ENCODE data around the gene TBC1D1.
A peak's percentile ranks its signal among the peaks of the same experiment; 100 is the strongest.

Gene TBC1D1

GRCh38 chr4:37995299-37995821 is 104.5 kb downstream of the TBC1D1 start:
- DNase-seq, result no peak

GRCh38 chr4:37995981-37996775 is 105.3 kb downstream of the TBC1D1 start:
- DNase-seq, result no peak

GRCh38 chr4:37998226-37998625 is 107.3 kb downstream of the TBC1D1 start:
- peak; percentile 56 for DNase-seq

GRCh38 chr4:37999000-37999716 is 108.3 kb downstream of the TBC1D1 start:
- no peak for DNase-seq

- DNase-seq, result no peak
These were observed 109.1 kb downstream of the TBC1D1 start for GRCh38 chr4:37999965-38000364.

GRCh38 chr4:38001927-38002326 is 111.0 kb downstream of the TBC1D1 start:
- no peak for DNase-seq

- no peak for DNase-seq
These were observed 111.7 kb downstream of the TBC1D1 start for GRCh38 chr4:38002451-38003071.

GRCh38 chr4:38003102-38003501 is 112.2 kb downstream of the TBC1D1 start:
- no peak for DNase-seq

GRCh38 chr4:38003628-38004027 is 112.7 kb downstream of the TBC1D1 start:
- no peak for DNase-seq

- no peak for DNase-seq
These were observed 113.2 kb downstream of the TBC1D1 start for GRCh38 chr4:38004062-38004461.

- no peak for DNase-seq
These were observed 114.0 kb downstream of the TBC1D1 start for GRCh38 chr4:38004887-38005286.

- no peak for DNase-seq
These were observed 114.8 kb downstream of the TBC1D1 start for GRCh38 chr4:38005637-38006036.

- no peak for DNase-seq
These were observed 116.8 kb downstream of the TBC1D1 start for GRCh38 chr4:38007645-38008044.

GRCh38 chr4:38008571-38009021 is 117.7 kb downstream of the TBC1D1 start:
- DNase-seq, result no peak

GRCh38 chr4:38009421-38009820 is 118.5 kb downstream of the TBC1D1 start:
- no peak for DNase-seq

- DNase-seq, result no peak
These were observed 119.1 kb downstream of the TBC1D1 start for GRCh38 chr4:38009949-38010348.

- no peak for DNase-seq
These were observed 120.8 kb downstream of the TBC1D1 start for GRCh38 chr4:38011511-38012162.

GRCh38 chr4:38013461-38014366 is 122.8 kb downstream of the TBC1D1 start:
- no peak for DNase-seq

- DNase-seq, result no peak
These were observed 123.6 kb downstream of the TBC1D1 start for GRCh38 chr4:38014421-38014852.

- no peak for DNase-seq
These were observed 125.1 kb downstream of the TBC1D1 start for GRCh38 chr4:38015886-38016515.

GRCh38 chr4:38016698-38017097 is 125.8 kb downstream of the TBC1D1 start:
- DNase-seq, result no peak

All from right hindlimb (tissue), 1 donor.